Endothelial cell of coronary artery (primary cell): ENCODE measurements around the gene GPATCH11. TPM values are rescaled to one million over a fixed set of nuclear protein-coding genes. Genes with fewer than 3 reads are reported as not detected.

Experiments
- total RNA-seq: library from RNA; depleted of rRNA; stranded (reverse); fragments of >200 nt; gene quantifications from 2 replicates; pipeline ENCODE4 v1.2.3, GENCODE V29; 2014

GPATCH11 gene
- 5.8 and 7.1 TPM in 2 replicates for total RNA-seq

GRCh38 chr2:37083873-37084794 lies at the start of gene GPATCH11, which contains the start of gene HEATR5B:
Gene GPATCH11, plus strand, starts transcription at chr2:37084518. Its CDS starts 3,864 bp downstream, at chr2:37088382.
Gene HEATR5B, minus strand, starts transcription at chr2:37084372. Its CDS starts 958 bp downstream, at chr2:37083414.

Other genes with a start within 250 kb of the GPATCH11 start
- 15.6 and 17.7 TPM in 2 replicates for gene STRN, start 118.0 kb upstream of the GPATCH11 start, total RNA-seq
- gene HEATR5B, start 146 bp upstream of the GPATCH11 start, total RNA-seq = 20.5 and 26.2 TPM in 2 replicates
- gene EIF2AK2, start 72.5 kb downstream of the GPATCH11 start, total RNA-seq = 17.5 and 23.5 TPM in 2 replicates
- not detected in 2 replicates for gene SULT6B1, start 104.2 kb downstream of the GPATCH11 start, total RNA-seq
- 8.6 and 10.8 TPM in 2 replicates for gene CEBPZOS, start 112.0 kb downstream of the GPATCH11 start, total RNA-seq
- 47.7 and 61.9 TPM in 2 replicates for gene CEBPZ, start 147.1 kb downstream of the GPATCH11 start, total RNA-seq
- 10.0 and 15.4 TPM in 2 replicates for gene NDUFAF7, start 147.1 kb downstream of the GPATCH11 start, total RNA-seq
- 55.1 and 73.8 TPM in 2 replicates for gene PRKD3, start 240.3 kb downstream of the GPATCH11 start, total RNA-seq